HUES48 (cell line): Measurements from ENCODE around the gene SLC24A3.

ENCODE experiments used
- H3K27ac ChIP-seq: one replicate; pipeline ENCODE4 v1.7.0; 2013; ENCODE audit warnings: low read depth, low read length, inconsistent platforms
- H3K27me3 ChIP-seq: 2 replicates; pipeline ENCODE4 v1.6.1; 2013; ENCODE audit warnings: mild to moderate bottlenecking, low read length; ENCODE audit not compliant: control insufficient read depth, insufficient read depth
- H3K36me3 ChIP-seq: 2 replicates; pipeline ENCODE4 v1.6.1; 2013; ENCODE audit warnings: low read length; ENCODE audit not compliant: control insufficient read depth, insufficient read depth
- H3K4me1 ChIP-seq: 2 replicates; pipeline ENCODE4 v1.6.1; 2013; ENCODE audit warnings: mild to moderate bottlenecking, low read length; ENCODE audit not compliant: control insufficient read depth, insufficient read depth
- H3K4me3 ChIP-seq: 2 replicates; pipeline ENCODE4 v1.5.1; 2013; ENCODE audit warnings: mild to moderate bottlenecking, low read depth, low read length
- H3K9ac ChIP-seq: 2 replicates; pipeline ENCODE4 v1.6.1; 2013; ENCODE audit warnings: mild to moderate bottlenecking, low read depth, low read length, moderate library complexity
- H3K9me3 ChIP-seq: 2 replicates; pipeline ENCODE4 v1.6.1; 2013; ENCODE audit warnings: low read length; ENCODE audit not compliant: control insufficient read depth, insufficient read depth

SLC24A3 gene

GRCh38 chr20:19374216-19374615 is 161.8 kb downstream of the SLC24A3 start:
- H3K9ac ChIP-seq, result no peak overlapping the region
- no peaks in the 10 kb centered on the region for H3K27me3 ChIP-seq
- H3K4me1 ChIP-seq, result no peaks in the 10 kb centered on the region
- no peak overlapping the region for H3K27ac ChIP-seq
- H3K36me3 ChIP-seq, result no peaks in the 10 kb centered on the region
- no peak overlapping the region for H3K4me3 ChIP-seq
- H3K9me3 ChIP-seq, result no peaks in the 10 kb centered on the region

DNA sequence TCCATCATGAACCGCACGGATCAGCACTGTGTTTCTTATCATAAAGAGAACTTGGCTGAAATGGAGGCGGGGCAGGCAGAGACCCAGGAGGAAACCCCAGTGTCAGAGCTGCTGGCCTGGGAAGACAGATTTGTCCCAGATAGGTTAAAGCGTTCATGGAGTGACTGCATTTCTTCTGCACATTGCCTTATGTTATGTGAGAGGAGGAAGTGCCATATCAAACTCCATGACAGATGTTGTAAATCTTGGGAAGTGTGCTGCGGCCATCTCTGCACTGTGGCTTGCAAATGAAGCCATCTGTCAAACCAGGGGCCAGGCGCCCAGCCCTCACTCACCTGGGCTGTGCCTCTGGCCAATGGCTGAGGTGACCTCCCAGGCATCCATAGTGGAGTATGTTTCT is 163.0 kb downstream of the SLC24A3 start:
- Histone ChIP-seq H3K9ac (no peak overlapping the region), H3K27me3 (no peaks in the 10 kb centered on the region), H3K4me1 (no peaks in the 10 kb centered on the region), H3K4me3 (no peak overlapping the region), H3K36me3 (no peaks in the 10 kb centered on the region), H3K9me3 (no peaks in the 10 kb centered on the region), H3K27ac (no peak overlapping the region)

DNA sequence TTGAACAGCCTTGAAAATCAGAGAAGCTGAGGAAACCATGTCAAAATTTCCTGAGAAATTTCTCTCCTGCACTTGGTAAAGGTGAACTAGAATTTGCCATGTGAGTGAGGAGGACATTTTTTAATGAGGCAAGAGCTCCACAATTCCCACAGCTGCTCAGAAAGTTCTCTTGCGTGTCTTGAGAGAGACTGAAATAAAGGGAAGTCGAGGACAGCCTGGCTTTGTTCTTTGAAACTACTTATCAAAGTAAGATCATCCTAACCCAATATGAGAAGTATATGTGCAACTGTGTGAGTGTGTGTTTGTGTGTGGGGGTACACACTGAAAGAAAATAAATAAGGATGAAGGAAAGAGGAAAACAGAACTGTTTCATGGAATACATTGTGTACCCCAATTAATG is 163.4 kb downstream of the SLC24A3 start:
- no peak overlapping the region for H3K27ac ChIP-seq
- H3K36me3 ChIP-seq, result no peaks in the 10 kb centered on the region
- H3K9ac ChIP-seq, result no peak overlapping the region
- no peak overlapping the region for H3K4me3 ChIP-seq
- H3K9me3 ChIP-seq, result no peaks in the 10 kb centered on the region
- H3K4me1 ChIP-seq, result no peaks in the 10 kb centered on the region
- no peaks in the 10 kb centered on the region for H3K27me3 ChIP-seq

GRCh38 chr20:19376451-19377229 is 164.2 kb downstream of the SLC24A3 start:
- no peak overlapping the region for H3K27ac ChIP-seq
- H3K4me1 ChIP-seq, result no peaks in the 10 kb centered on the region
- H3K9ac ChIP-seq, result no peak overlapping the region
- no peak overlapping the region for H3K4me3 ChIP-seq
- H3K36me3 ChIP-seq, result no peaks in the 10 kb centered on the region
- no peaks in the 10 kb centered on the region for H3K9me3 ChIP-seq
- no peaks in the 10 kb centered on the region for H3K27me3 ChIP-seq

- Histone ChIP-seq H3K9me3 (no peaks in the 10 kb centered on the region), H3K4me3 (no peak overlapping the region), H3K4me1 (no peaks in the 10 kb centered on the region), H3K27ac (no peak overlapping the region), H3K9ac (no peak overlapping the region), H3K36me3 (no peaks in the 10 kb centered on the region), H3K27me3 (no peaks in the 10 kb centered on the region)
These were observed 165.6 kb downstream of the SLC24A3 start for GRCh38 chr20:19378058-19378457.

- Histone ChIP-seq H3K4me1 (no peaks in the 10 kb centered on the region), H3K4me3 (no peak overlapping the region), H3K36me3 (no peaks in the 10 kb centered on the region), H3K27me3 (no peaks in the 10 kb centered on the region), H3K9ac (no peak overlapping the region), H3K9me3 (no peaks in the 10 kb centered on the region), H3K27ac (no peak overlapping the region)
These were observed 167.8 kb downstream of the SLC24A3 start for GRCh38 chr20:19380211-19380610.

DNA sequence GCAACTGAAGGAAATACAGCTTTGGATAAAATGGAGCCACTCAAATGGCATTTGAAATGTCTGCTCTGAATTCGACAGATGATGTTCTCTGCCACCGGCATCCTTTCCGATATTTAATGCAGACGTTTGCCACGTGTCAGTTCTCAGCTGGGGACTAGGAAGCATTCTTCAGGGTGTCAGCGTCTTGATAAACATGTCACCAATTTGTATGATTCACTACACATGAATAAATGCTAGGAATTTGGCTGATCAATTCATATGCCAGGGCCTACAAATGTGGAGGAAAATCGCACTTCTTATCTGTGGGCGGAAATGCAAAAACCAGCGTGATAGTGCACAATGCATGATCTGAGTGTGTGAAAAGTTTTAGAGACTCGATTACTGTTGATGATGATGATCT is 169.5 kb downstream of the SLC24A3 start:
- Histone ChIP-seq H3K36me3 (no peaks in the 10 kb centered on the region), H3K9ac (no peak overlapping the region), H3K4me1 (no peaks in the 10 kb centered on the region), H3K4me3 (no peak overlapping the region), H3K27me3 (no peaks in the 10 kb centered on the region), H3K9me3 (no peaks in the 10 kb centered on the region), H3K27ac (no peak overlapping the region)

DNA sequence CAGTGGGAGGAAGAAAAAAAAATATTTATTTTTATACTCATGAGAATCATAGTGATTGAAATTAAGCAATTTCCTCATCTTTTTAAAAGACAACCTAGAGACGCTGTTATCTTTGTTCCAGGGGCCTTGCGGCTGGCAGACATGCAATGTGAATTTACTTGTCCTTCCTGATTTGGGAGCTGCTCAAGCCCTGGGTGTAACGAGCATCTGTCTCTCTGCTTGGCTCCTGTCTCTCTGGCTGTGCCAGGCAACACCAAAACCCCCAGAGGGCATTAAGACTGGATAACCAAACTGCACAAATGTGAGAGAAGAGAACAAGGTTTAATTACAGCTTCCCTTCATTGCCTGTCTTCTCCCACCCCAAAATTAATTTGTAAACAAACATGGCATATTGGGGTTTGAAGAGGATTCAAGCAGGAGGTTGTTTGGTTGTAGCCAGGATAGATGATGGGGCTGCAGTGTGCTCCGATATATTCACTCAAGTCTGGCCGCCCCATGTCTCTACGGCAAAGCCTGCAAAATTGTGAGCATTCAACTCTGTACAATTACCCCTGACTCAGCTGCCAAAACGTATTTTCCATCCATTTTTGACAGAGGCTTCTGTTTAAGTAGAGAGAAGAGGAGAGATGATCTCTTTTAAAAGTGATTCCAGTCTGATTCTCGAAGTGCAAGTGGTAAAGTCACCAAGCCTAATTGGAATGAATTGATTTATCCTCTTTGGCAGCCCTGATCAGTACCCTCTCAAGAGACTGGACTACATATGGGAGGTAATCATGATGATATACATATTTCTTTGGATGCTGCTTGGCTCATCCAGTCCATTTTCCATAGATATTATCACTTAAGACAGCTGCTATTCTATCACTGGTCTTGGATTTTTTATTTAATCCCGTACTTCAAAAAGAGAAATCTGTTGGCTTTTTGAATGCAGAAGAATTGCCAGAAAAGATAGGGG is 170.2 kb downstream of the SLC24A3 start:
- no peak overlapping the region for H3K4me3 ChIP-seq
- H3K4me1 ChIP-seq, result no peaks in the 10 kb centered on the region
- no peaks in the 10 kb centered on the region for H3K36me3 ChIP-seq

DNA sequence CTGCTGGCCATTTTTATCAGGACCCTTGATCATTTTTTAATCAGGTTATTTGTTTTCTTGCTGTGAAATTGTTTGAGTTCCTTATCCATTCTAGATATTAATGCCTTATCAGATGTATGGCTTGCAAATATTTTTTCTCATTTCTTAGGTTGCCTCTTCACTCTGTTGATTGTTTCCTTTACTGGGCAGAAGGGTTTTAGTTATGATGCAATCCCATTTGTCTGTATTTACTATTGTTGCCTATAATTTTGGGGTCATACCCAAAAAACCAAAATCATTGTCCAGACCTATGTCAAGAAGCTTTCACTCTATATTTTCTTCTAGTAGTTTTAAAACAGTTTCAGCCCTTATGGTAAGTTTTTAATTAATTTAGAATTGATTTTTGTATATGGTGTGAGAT is 172.5 kb downstream of the SLC24A3 start:
- no peaks in the 10 kb centered on the region for H3K4me1 ChIP-seq
- no peak overlapping the region for H3K27ac ChIP-seq
- H3K4me3 ChIP-seq, result no peak overlapping the region
- no peaks in the 10 kb centered on the region for H3K9me3 ChIP-seq
- no peaks in the 10 kb centered on the region for H3K36me3 ChIP-seq
- no peak overlapping the region for H3K9ac ChIP-seq
- H3K27me3 ChIP-seq, result no peaks in the 10 kb centered on the region

More for the DNA sequence above, 170.2 kb downstream of the SLC24A3 start:
- H3K9ac ChIP-seq, result no peak overlapping the region
- no peaks in the 10 kb centered on the region for H3K9me3 ChIP-seq
- H3K27ac ChIP-seq, result no peak overlapping the region
- H3K27me3 ChIP-seq, result no peaks in the 10 kb centered on the region

DNA sequence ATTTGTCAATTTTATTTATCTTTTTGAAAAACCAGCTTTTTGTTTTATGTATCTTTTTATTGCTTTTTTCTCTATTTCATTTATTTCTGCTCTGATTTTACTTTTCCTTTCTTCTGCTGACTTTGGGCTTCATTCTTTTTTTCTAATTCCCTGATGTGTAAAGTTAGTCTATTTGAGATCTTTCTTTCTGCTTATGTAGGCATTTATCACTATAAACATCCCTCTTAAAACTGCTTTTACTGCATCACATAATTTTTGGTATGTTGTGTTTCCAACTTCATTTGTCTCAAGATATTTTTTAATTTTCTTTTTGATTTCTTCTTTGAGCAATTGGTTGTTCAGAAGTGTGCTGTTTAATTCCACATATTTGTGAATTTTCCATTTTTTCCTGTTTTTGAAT is 174.8 kb downstream of the SLC24A3 start:
- H3K36me3 ChIP-seq, result no peaks in the 10 kb centered on the region
- H3K27ac ChIP-seq, result no peak overlapping the region
- no peak overlapping the region for H3K9ac ChIP-seq
- H3K9me3 ChIP-seq, result no peaks in the 10 kb centered on the region
- H3K27me3 ChIP-seq, result no peaks in the 10 kb centered on the region
- no peak overlapping the region for H3K4me3 ChIP-seq
- no peaks in the 10 kb centered on the region for H3K4me1 ChIP-seq
